Skeletal muscle satellite cell (primary cell): ENCODE measurements around the gene MAMSTR.

Experiments
- H3K27me3 ChIP-seq: 2 replicates; pipeline ENCODE4 v1.7.0; 2013; ENCODE audit warnings: low read length; ENCODE audit not compliant: control insufficient read depth, insufficient read depth
- H3K36me3 ChIP-seq: 2 replicates; pipeline ENCODE4 v1.7.0; 2013; ENCODE audit warnings: mild to moderate bottlenecking, control low read depth, low read length; ENCODE audit not compliant: insufficient read depth
- H3K4me1 ChIP-seq: 2 replicates; pipeline ENCODE4 v1.7.0; 2013; ENCODE audit warnings: low read length; ENCODE audit not compliant: control insufficient read depth, insufficient read depth
- H3K4me2 ChIP-seq: 2 replicates; pipeline ENCODE4 v1.7.0; 2013; ENCODE audit warnings: mild to moderate bottlenecking, low read length
- H3K4me3 ChIP-seq: 2 replicates; pipeline ENCODE4 v1.7.0; 2013; ENCODE audit warnings: low read length
- H3K9ac ChIP-seq: 2 replicates; pipeline ENCODE4 v1.7.0; 2013; ENCODE audit warnings: mild to moderate bottlenecking, low read depth, low read length, moderate library complexity
- H3K9me3 ChIP-seq: replicated peaks from 2 replicates; pipeline ENCODE4 v1.7.0; 2013; ENCODE audit warnings: mild to moderate bottlenecking, control low read depth, low read length

The MAMSTR gene

GRCh38 chr19:48755084-48755641 is 35.6 kb upstream of the MAMSTR start, which contains the start of gene FGF21:
Gene FGF21, plus strand, starts transcription at chr19:48755524. Its CDS starts 713 bp downstream, at chr19:48756237.
- H3K9me3 ChIP-seq, result no peaks in the 10 kb centered on the region
- H3K4me3 ChIP-seq, result no peak within 1 kb of the TSS
- peaks cover 7% of the 10 kb centered on the region for H3K4me1 ChIP-seq
- no peaks in the 10 kb centered on the region for H3K36me3 ChIP-seq
- no peak within 1 kb of the TSS for H3K9ac ChIP-seq
- no peak within 1 kb of the TSS for H3K4me2 ChIP-seq
- peaks cover 32% of the 10 kb centered on the region for H3K27me3 ChIP-seq

GRCh38 chr19:48752496-48753365 is 33.2 kb upstream of the MAMSTR start, which contains the start of gene FUT1:
Gene FUT1, minus strand, starts transcription at chr19:48752641. Its CDS starts 1,360 bp downstream, at chr19:48751281.
- no peaks in the 10 kb centered on the region for H3K36me3 ChIP-seq
- H3K27me3 ChIP-seq, result peaks cover 37% of the 10 kb centered on the region
- peak within 1 kb of the TSS; percentile 51 for H3K4me3 ChIP-seq
- no peak within 1 kb of the TSS for H3K9ac ChIP-seq
- peak within 1 kb of the TSS; percentile 72 for H3K4me2 ChIP-seq
- no peaks in the 10 kb centered on the region for H3K9me3 ChIP-seq
- peaks cover 7% of the 10 kb centered on the region for H3K4me1 ChIP-seq

GRCh38 chr19:48751845-48752495 is 32.4 kb upstream of the MAMSTR start:
- Histone ChIP-seq H3K27me3 (peaks cover 37% of the 10 kb centered on the region), H3K9ac (no peak overlapping the region), H3K9me3 (no peaks in the 10 kb centered on the region), H3K4me2 (peak overlapping the region; percentile 72), H3K4me3 (peak overlapping the region; percentile 51), H3K36me3 (no peaks in the 10 kb centered on the region), H3K4me1 (peaks cover 7% of the 10 kb centered on the region)

GRCh38 chr19:48750771-48751504 is 31.4 kb upstream of the MAMSTR start:
- Histone ChIP-seq H3K4me2 (no peak overlapping the region), H3K4me1 (peaks cover 9% of the 10 kb centered on the region), H3K4me3 (no peak overlapping the region), H3K9ac (no peak overlapping the region), H3K27me3 (peaks cover 37% of the 10 kb centered on the region), H3K36me3 (no peaks in the 10 kb centered on the region), H3K9me3 (no peaks in the 10 kb centered on the region)

- H3K27me3 ChIP-seq, result peaks cover 34% of the 10 kb centered on the region
- no peaks in the 10 kb centered on the region for H3K36me3 ChIP-seq
- peaks cover 9% of the 10 kb centered on the region for H3K4me1 ChIP-seq
- no peaks in the 10 kb centered on the region for H3K9me3 ChIP-seq
- H3K9ac ChIP-seq, result no peak overlapping the region
- H3K4me2 ChIP-seq, result no peak overlapping the region
- H3K4me3 ChIP-seq, result no peak overlapping the region
Measured at GRCh38 chr19:48750351-48750750, 30.8 kb upstream of the MAMSTR start.

- peaks cover 31% of the 10 kb centered on the region for H3K27me3 ChIP-seq
Measured at GRCh38 chr19:48749571-48750198, 30.2 kb upstream of the MAMSTR start.

GRCh38 chr19:48746738-48747575 is 27.4 kb upstream of the MAMSTR start, which contains the start of gene IZUMO1:
Gene IZUMO1, minus strand, starts transcription at chr19:48746909. Its CDS starts 1,050 bp downstream, at chr19:48745859.
- peak within 1 kb of the TSS; percentile 75 for H3K9ac ChIP-seq

More at GRCh38 chr19:48749571-48750198, 30.2 kb upstream of the MAMSTR start:
- H3K9me3 ChIP-seq, result no peaks in the 10 kb centered on the region
- no peak overlapping the region for H3K4me3 ChIP-seq
- H3K4me1 ChIP-seq, result peaks cover 9% of the 10 kb centered on the region
- no peak overlapping the region for H3K4me2 ChIP-seq
- H3K36me3 ChIP-seq, result no peaks in the 10 kb centered on the region
- H3K9ac ChIP-seq, result no peak overlapping the region

GRCh38 chr19:48746110-48746509 is 26.6 kb upstream of the MAMSTR start:
- Histone ChIP-seq H3K36me3 (no peaks in the 10 kb centered on the region), H3K9me3 (no peaks in the 10 kb centered on the region), H3K4me1 (peaks cover 2% of the 10 kb centered on the region), H3K4me2 (no peak overlapping the region), H3K9ac (no peak overlapping the region), H3K4me3 (no peak overlapping the region), H3K27me3 (peaks cover 11% of the 10 kb centered on the region)

More at GRCh38 chr19:48746738-48747575, 27.4 kb upstream of the MAMSTR start, which contains the start of gene IZUMO1:
- Histone ChIP-seq H3K4me3 (peak within 1 kb of the TSS; percentile 77), H3K4me2 (peak within 1 kb of the TSS; percentile 83), H3K27me3 (peaks cover 17% of the 10 kb centered on the region), H3K4me1 (peaks cover 2% of the 10 kb centered on the region), H3K36me3 (no peaks in the 10 kb centered on the region), H3K9me3 (no peaks in the 10 kb centered on the region)

GRCh38 chr19:48745208-48745995 is 25.9 kb upstream of the MAMSTR start:
- no peaks in the 10 kb centered on the region for H3K9me3 ChIP-seq
- H3K9ac ChIP-seq, result no peak overlapping the region
- H3K4me2 ChIP-seq, result no peak overlapping the region
- no peaks in the 10 kb centered on the region for H3K36me3 ChIP-seq
- H3K27me3 ChIP-seq, result peaks cover 7% of the 10 kb centered on the region
- H3K4me1 ChIP-seq, result peaks cover 2% of the 10 kb centered on the region
- H3K4me3 ChIP-seq, result no peak overlapping the region
